ENCODE results near the gene GNAZ. TPM values are rescaled to one million over a fixed set of nuclear protein-coding genes. Genes with fewer than 3 reads are reported as not detected.

The GNAZ gene
- total and polyA plus RNA-seq, 12 donors = 1.3 to 4.2 (median 2.3) TPM

DNA sequence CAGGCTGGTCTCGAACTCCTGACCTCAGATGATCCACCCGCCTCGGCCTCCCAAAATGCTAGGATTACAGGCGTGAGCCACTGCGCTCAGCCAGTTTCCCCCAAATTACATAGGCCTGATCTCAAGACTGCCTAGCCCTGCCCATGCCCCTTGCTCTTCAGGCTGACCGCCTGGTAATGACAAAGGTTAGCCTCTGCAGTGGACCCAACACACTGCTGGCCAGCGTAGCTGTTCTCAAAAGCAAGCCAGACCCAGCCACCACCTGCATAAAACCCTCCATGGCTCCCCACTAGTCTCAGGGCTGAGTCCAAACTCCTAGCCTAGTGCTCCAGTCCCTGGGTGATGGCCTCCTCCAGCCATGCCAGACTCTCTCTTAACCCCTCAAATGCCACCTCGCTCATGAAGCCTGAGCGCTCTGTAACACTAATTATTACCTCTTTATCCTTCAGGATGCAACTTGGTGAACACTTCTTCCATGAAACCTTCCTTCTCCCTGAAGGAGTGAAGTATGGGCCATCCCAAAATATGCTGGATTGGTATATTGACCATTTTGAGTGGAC lies 72.3 kb downstream of the GNAZ start:
- intact Hi-C loops (cut with DNase I) = no loop called here
- DNase-seq = no peak
- TF ChIP-seq CTCF (IDR thresholded peaks at IDR 0.05) = no peak
- ATAC-seq = no peak
- WGBS, 2 donors = 86 to 87% methylated on average over 8 to 9 of the region's 9 CpGs
- peak overlapping the region in 4 of 10 donors; percentile 30 to 69 (median 40) for H3K27ac ChIP-seq
- H3K4me1 ChIP-seq = peaks cover 0 to 49% (median 36%) of the 10 kb centered on the region in 9 donors
- H3K36me3 ChIP-seq = no peaks in the 10 kb centered on the region
- H3K4me3 ChIP-seq = peak overlapping the region in 5 of 10 donors; percentile 33 to 45 (median 34)
- H3K27me3 ChIP-seq = peaks cover 0 to 8% (median 0%) of the 10 kb centered on the region in 7 donors
- H3K9me3 ChIP-seq = no peaks in the 10 kb centered on the region

DNA sequence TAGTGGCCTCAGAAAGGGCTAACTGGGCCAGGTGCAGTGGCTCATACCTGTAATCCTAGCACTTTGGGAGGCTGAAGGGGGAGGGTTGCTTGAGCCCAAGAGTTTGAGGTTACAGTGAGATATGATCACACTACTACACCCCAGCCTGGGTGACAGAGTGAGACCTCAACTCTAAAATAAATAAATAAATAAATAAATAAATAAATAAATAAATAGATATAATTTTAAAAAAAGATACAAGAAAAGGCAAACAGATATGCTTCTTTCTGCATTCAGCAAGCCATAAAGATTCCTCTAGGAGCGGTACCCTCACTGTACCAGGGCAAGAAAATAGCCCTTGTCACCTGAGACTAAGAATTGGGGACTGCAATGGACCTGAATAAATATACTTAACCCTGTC lies 72.8 kb downstream of the GNAZ start:
- Histone ChIP-seq H3K4me3 (no peak overlapping the region), H3K27me3 (peaks cover 0 to 8% (median 0%) of the 10 kb centered on the region in 7 donors), H3K36me3 (no peaks in the 10 kb centered on the region), H3K27ac (no peak overlapping the region), H3K4me1 (peaks cover 0 to 45% (median 34%) of the 10 kb centered on the region in 9 donors), H3K9me3 (no peaks in the 10 kb centered on the region)
- no peak for DNase-seq
- ATAC-seq = no peak
- intact Hi-C loops (cut with DNase I) = no loop called here
- 98 to 100% methylated on average over 1 of the region's 1 CpG for WGBS, 2 donors
- no peak for TF ChIP-seq CTCF (IDR thresholded peaks at IDR 0.05)

DNA sequence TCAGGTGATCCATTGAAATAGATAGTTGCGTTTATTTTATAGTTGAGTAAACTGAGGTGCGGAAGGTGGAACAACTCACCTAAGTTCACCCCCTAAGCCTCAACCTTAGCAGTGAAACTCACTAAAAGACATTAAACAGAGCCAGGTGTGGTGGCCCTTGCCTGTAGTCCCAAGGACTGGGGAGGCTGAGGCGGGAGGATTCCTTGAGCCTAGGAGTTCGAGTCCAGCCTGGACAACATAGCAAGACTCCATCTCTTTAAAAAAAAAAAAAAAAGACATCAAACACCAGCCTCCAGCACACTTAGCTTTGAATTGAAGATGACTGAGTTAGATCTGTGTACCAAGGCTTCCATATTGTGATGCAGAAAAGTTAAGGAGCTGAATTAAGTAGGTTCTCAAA lies 74.1 kb downstream of the GNAZ start:
- peaks cover 0 to 38% (median 31%) of the 10 kb centered on the region in 9 donors for H3K4me1 ChIP-seq
- 94 to 96% methylated on average over 4 of the region's 4 CpGs for WGBS, 2 donors
- ATAC-seq (no peak), DNase-seq (no peak)
- intact Hi-C loops (cut with DNase I) = no loop called here
- H3K27ac ChIP-seq = no peak overlapping the region
- no peaks in the 10 kb centered on the region for H3K36me3 ChIP-seq
- TF ChIP-seq CTCF (IDR thresholded peaks at IDR 0.05) = no peak
- H3K9me3 ChIP-seq = no peaks in the 10 kb centered on the region
- H3K27me3 ChIP-seq = peaks cover 0 to 8% (median 0%) of the 10 kb centered on the region in 7 donors
- H3K4me3 ChIP-seq = peak overlapping the region in 2 of 10 donors; percentile 50 to 52

GRCh38 chr22:23144932-23145877 lies 74.9 kb downstream of the GNAZ start, which contains the start of gene RAB36:
Gene RAB36, plus strand, starts transcription at chr22:23145477. Its CDS starts 1,140 bp downstream, at chr22:23146617.
- peaks cover 0 to 8% (median 0%) of the 10 kb centered on the region in 7 donors for H3K27me3 ChIP-seq
- H3K4me3 ChIP-seq = peak within 1 kb of the TSS in 9 of 10 donors; percentile 21 to 58 (median 51)
- H3K9me3 ChIP-seq = no peaks in the 10 kb centered on the region
- H3K4me1 ChIP-seq = peaks cover 0 to 44% (median 31%) of the 10 kb centered on the region in 9 donors
- no peaks in the 10 kb centered on the region for H3K36me3 ChIP-seq
- ATAC-seq (peak; percentile 77 to 85 (median 82)), DNase-seq (peak; percentile 95)
- no peak for TF ChIP-seq CTCF (IDR thresholded peaks at IDR 0.05)
- H3K27ac ChIP-seq = peak within 1 kb of the TSS in 9 of 10 donors; percentile 36 to 74 (median 64)
- intact Hi-C loops (cut with DNase I) = no loop called here
- WGBS, 2 donors = 10 to 12% methylated on average over 61 to 62 of the region's 62 CpGs
